Keratinocyte (primary cell): ENCODE measurements around the gene OPHN1. TPM values are rescaled to one million over a fixed set of nuclear protein-coding genes. Genes with fewer than 3 reads are reported as not detected.

ENCODE experiments used
- DNase-seq: peaks from one replicate; pipeline ENCODE4 v3.0.0-alpha.2; 2011; ENCODE audit warnings: low read depth, missing footprints, low spot score
- FAIRE-seq: peaks from 2 replicates; lab custom pipeline; 2011; peaks lifted over from hg19 to GRCh38; lab: Jason Lieb, UNC
- H2AFZ ChIP-seq: 2 replicates; pipeline ENCODE4 v1.6.0; 2012; ENCODE audit warnings: low read length, control low read depth, inconsistent platforms; ENCODE audit not compliant: control insufficient read depth
- H3K27ac ChIP-seq: 2 replicates; pipeline ENCODE4 v1.5.1; 2011; ENCODE audit warnings: low read length; ENCODE audit not compliant: control insufficient read depth, insufficient read depth
- H3K27me3 ChIP-seq: 3 replicates; pipeline ENCODE4 v1.6.0; 2011; ENCODE audit warnings: low read length; ENCODE audit not compliant: control insufficient read depth, insufficient read depth; ENCODE audit errors: extremely low read depth
- H3K36me3 ChIP-seq, 2 experiments: 2 replicates in 1 of 2; 3 replicates in 1 of 2; pipeline ENCODE4 v1.5.1; 2011; ENCODE audit warnings: low read length in 2 of 2, mild to moderate bottlenecking in 1 of 2; ENCODE audit not compliant: control insufficient read depth in 2 of 2, insufficient read depth in 2 of 2; ENCODE audit errors: extremely low read depth in 1 of 2
- H3K4me1 ChIP-seq: 3 replicates; pipeline ENCODE4 v1.5.1; 2011; ENCODE audit warnings: low read length; ENCODE audit not compliant: control insufficient read depth, insufficient read depth; ENCODE audit errors: extremely low read depth
- H3K4me2 ChIP-seq: 3 replicates; pipeline ENCODE4 v1.6.0; 2011; ENCODE audit warnings: low read depth, low read length; ENCODE audit not compliant: control insufficient read depth, insufficient read depth; ENCODE audit errors: extremely low read depth
- H3K4me3 ChIP-seq, 3 experiments: fragments of 200-600 bp in 1 of 3; sonication (generic) in 1 of 3; 2 replicates in 2 of 3; 3 replicates in 1 of 3; pipeline ENCODE4 v1.5.1; 2011 to 2016; ENCODE audit warnings: low read length in 3 of 3, mild to moderate bottlenecking in 3 of 3, control low read depth in 2 of 3, inconsistent platforms in 1 of 3, low read depth in 1 of 3, mixed read lengths in 1 of 3, mixed run types in 1 of 3, moderate library complexity in 1 of 3; ENCODE audit not compliant: control insufficient read depth in 2 of 3, insufficient read depth in 2 of 3; ENCODE audit errors: extremely low read depth in 1 of 3
- H3K79me2 ChIP-seq: 2 replicates; pipeline ENCODE4 v1.6.0; 2012; ENCODE audit warnings: low read length; ENCODE audit not compliant: control insufficient read depth, insufficient read depth
- H3K9ac ChIP-seq: 3 replicates; pipeline ENCODE4 v1.6.0; 2011; ENCODE audit warnings: low read length; ENCODE audit not compliant: control insufficient read depth, insufficient read depth; ENCODE audit errors: extremely low read depth
- H3K9me1 ChIP-seq: 3 replicates; pipeline ENCODE4 v1.6.0; 2011; ENCODE audit warnings: low read length; ENCODE audit not compliant: control insufficient read depth, insufficient read depth; ENCODE audit errors: extremely low read depth
- H3K9me3 ChIP-seq: 2 replicates; pipeline ENCODE4 v1.5.1; 2012; ENCODE audit warnings: low read depth, low read length; ENCODE audit not compliant: control insufficient read depth
- H4K20me1 ChIP-seq: 3 replicates; pipeline ENCODE4 v1.6.0; 2011; ENCODE audit warnings: low read length; ENCODE audit not compliant: control insufficient read depth, insufficient read depth; ENCODE audit errors: extremely low read depth
- CTCF ChIP-seq, 3 experiments: IDR thresholded peaks in 1 of 3; conservative IDR thresholded peaks in 1 of 3; optimal IDR thresholded peaks in 1 of 3; 2 replicates in 2 of 3; 3 replicates in 1 of 3; pipeline versions ENCODE3 to v1.5.1; 2011; ENCODE audit warnings: low read length in 3 of 3, mild to moderate bottlenecking in 3 of 3, moderate library complexity in 2 of 3, control low read depth in 1 of 3, inconsistent platforms in 1 of 3; ENCODE audit not compliant: insufficient read depth in 2 of 3; ENCODE audit errors: extremely low read depth in 1 of 3
- EZH2 ChIP-seq: IDR thresholded peaks from one replicate; pipeline ENCODE4 v1.6.1; 2012; ENCODE audit warnings: inconsistent platforms, mild to moderate bottlenecking, low read length, moderate library complexity
- dilution Hi-C: fragments of 300-500 bp; cut with MboI; formaldehyde crosslinking; loops from one replicate; pipeline ENCODE4 v1.7.0; 2020; ENCODE audit warnings: low sequenced_read_pairs; ENCODE audit not compliant: extremely low pct_ligation_motif_present
- polyA plus RNA-seq, 5 experiments: library from polyadenylated mRNA; depleted of rRNA in 3 of 5; stranded (reverse) in 3 of 5; stranded (forward) in 1 of 5; unstranded in 1 of 5; fragments of >200 nt; gene quantifications; 1 replicate in 1 of 5; 2 replicates in 3 of 5; 3 replicates in 1 of 5; pipeline versions ENCODE4 v1.2.1 to v1.2.3, GENCODE V29; 2011 to 2012; ENCODE audit warnings: missing spikeins in 2 of 5, low read depth in 1 of 5, low replicate concordance in 1 of 5

Gene OPHN1
- polyA plus RNA-seq, 1 donor (not counting 4 experiments of a cell fraction or from before 2014, with no cell fraction given): 3.1 TPM

- no peak for FAIRE-seq
Observed at GRCh38 chrX:68183612-68184214, 249.6 kb downstream of the OPHN1 start.

GRCh38 chrX:68180579-68180978 lies 252.7 kb downstream of the OPHN1 start:
- no peaks in the 10 kb centered on the region for H3K36me3 ChIP-seq
- TF ChIP-seq CTCF (optimal IDR thresholded peaks at IDR 0.05 in 1 of 3, IDR thresholded peaks at IDR 0.05 in 1 of 3, conservative IDR thresholded peaks at IDR 0.05 in 1 of 3; ENCODE audit: extremely low read depth in 1 of 3, insufficient read depth in 2 of 3, low read length in 3 of 3) (no peak), EZH2 (no peak)

More at GRCh38 chrX:68183612-68184214, 249.6 kb downstream of the OPHN1 start:
- no peak overlapping the region for H3K4me2 ChIP-seq
- H3K9me1 ChIP-seq: no peaks in the 10 kb centered on the region
- H3K79me2 ChIP-seq: no peaks in the 10 kb centered on the region
- H3K9ac ChIP-seq: no peak overlapping the region
- no peak for DNase-seq
- dilution Hi-C loops: no loop called here
- H3K9me3 ChIP-seq: no peaks in the 10 kb centered on the region
- peaks cover 9% of the 10 kb centered on the region for H3K4me1 ChIP-seq
- no peak overlapping the region for H3K27ac ChIP-seq
- H2AFZ ChIP-seq: no peak overlapping the region
- no peaks in the 10 kb centered on the region for H3K36me3 ChIP-seq
- TF ChIP-seq CTCF (optimal IDR thresholded peaks at IDR 0.05 in 1 of 3, IDR thresholded peaks at IDR 0.05 in 1 of 3, conservative IDR thresholded peaks at IDR 0.05 in 1 of 3; ENCODE audit: extremely low read depth in 1 of 3, insufficient read depth in 2 of 3, low read length in 3 of 3): peak; percentile 31 to 51 (median 38)
- no peak for TF ChIP-seq EZH2
- H4K20me1 ChIP-seq: no peaks in the 10 kb centered on the region
- H3K4me3 ChIP-seq: no peak overlapping the region
- H3K27me3 ChIP-seq: no peaks in the 10 kb centered on the region

More at GRCh38 chrX:68180579-68180978, 252.7 kb downstream of the OPHN1 start:
- H3K9me3 ChIP-seq: no peaks in the 10 kb centered on the region
- FAIRE-seq (no peak), DNase-seq (no peak)
- dilution Hi-C loops: no loop called here
- no peak overlapping the region for H3K4me3 ChIP-seq
- H3K9ac ChIP-seq: no peak overlapping the region
- no peak overlapping the region for H3K27ac ChIP-seq
- no peaks in the 10 kb centered on the region for H3K79me2 ChIP-seq
- no peak overlapping the region for H3K4me2 ChIP-seq
- no peaks in the 10 kb centered on the region for H3K9me1 ChIP-seq
- no peaks in the 10 kb centered on the region for H4K20me1 ChIP-seq
- H3K4me1 ChIP-seq: no peaks in the 10 kb centered on the region
- no peak overlapping the region for H2AFZ ChIP-seq
- H3K27me3 ChIP-seq: no peaks in the 10 kb centered on the region
